GM12865 (cell line): ENCODE data around the gene SALL2.

ENCODE experiments used
- DNase-seq: peaks from one replicate; pipeline ENCODE4 v3.0.0; 2010; ENCODE audit warnings: low read depth
- H3K4me3 ChIP-seq: 2 replicates; pipeline ENCODE4 v1.5.1; 2011; ENCODE audit warnings: mild to moderate bottlenecking, low read depth, low read length, control low read depth
- CTCF ChIP-seq: IDR thresholded peaks from 2 replicates; pipeline ENCODE4 v1.5.1; 2011; ENCODE audit warnings: low read length, control low read depth, low read depth, inconsistent platforms; ENCODE audit not compliant: insufficient read depth; ENCODE audit errors: missing control alignments

SALL2 gene

GRCh38 chr14:21527318-21527679, 1.2 kb upstream of the SALL2 start:
- no peak overlapping the region for H3K4me3 ChIP-seq
- TF ChIP-seq CTCF, result no peak
- DNase-seq, result no peak

- no peak for DNase-seq
- no peak for TF ChIP-seq CTCF
- peak overlapping the region; percentile 58 for H3K4me3 ChIP-seq
Observed at GRCh38 chr14:21526672-21527317, 649 bp upstream of the SALL2 start.

GRCh38 chr14:21525571-21525961, 580 bp downstream of the SALL2 start:
- peak overlapping the region; percentile 58 for H3K4me3 ChIP-seq
- no peak for DNase-seq
- no peak for TF ChIP-seq CTCF

- no peak for DNase-seq
- no peak for TF ChIP-seq CTCF
- H3K4me3 ChIP-seq, result no peak overlapping the region
Observed at GRCh38 chr14:21524575-21525490, 1.3 kb downstream of the SALL2 start.

GRCh38 chr14:21523203-21523602, 2.9 kb downstream of the SALL2 start:
- DNase-seq, result no peak
- no peak for TF ChIP-seq CTCF
- H3K4me3 ChIP-seq, result no peak overlapping the region

GRCh38 chr14:21521501-21521900, 4.6 kb downstream of the SALL2 start:
- no peak overlapping the region for H3K4me3 ChIP-seq
- TF ChIP-seq CTCF, result no peak
- no peak for DNase-seq
